K562 (cell line): ENCODE measurements around the gene EIF4E1B.

Experiments used
- ATF2 ChIP-seq: sonication (generic); formaldehyde crosslinking; IDR thresholded peaks from 2 replicates; pipeline ENCODE4 v1.8.1; 2022; ENCODE audit warnings: missing genetic modification reagents
- CC2D1A ChIP-seq: fragments of 450-650 bp; IDR thresholded peaks from 2 replicates; pipeline ENCODE4 v1.6.1; 2017; ENCODE audit warnings: mild to moderate bottlenecking
- CHD4 ChIP-seq: fragments of 200-600 bp; sonication (generic); IDR thresholded peaks from 3 replicates; pipeline ENCODE4 v1.6.1; 2012; ENCODE audit warnings: low read depth, mild to moderate bottlenecking, mixed read lengths, low read length, inconsistent platforms; ENCODE audit not compliant: insufficient read depth, insufficient replicate concordance, poor library complexity, severe bottlenecking
- CTCF ChIP-seq, 3 experiments: IDR thresholded peaks in 2 of 3; conservative IDR thresholded peaks in 1 of 3; 2 replicates each; pipeline ENCODE4 v1.5.1; 2011 to 2012; ENCODE audit warnings: low read length in 3 of 3, mild to moderate bottlenecking in 3 of 3, control low read depth in 2 of 3, improper control_type of control experiment in 1 of 3, inconsistent platforms in 1 of 3, low read depth in 1 of 3, mixed read lengths in 1 of 3, moderate library complexity in 1 of 3; ENCODE audit not compliant: insufficient read depth in 2 of 3
- EP300 ChIP-seq: IDR thresholded peaks from 2 replicates; pipeline ENCODE4 v1.6.1; 2012; ENCODE audit warnings: low read length, improper control_type of control experiment
- EZH2 ChIP-seq: IDR thresholded peaks from 2 replicates; pipeline ENCODE4 v1.6.1; 2012; ENCODE audit warnings: low read depth, mild to moderate bottlenecking, inconsistent platforms, low read length, borderline replicate concordance
- KLF6 ChIP-seq: fragments of 250-450 bp; sonication (Bioruptor Pico); IDR thresholded peaks from 2 replicates; pipeline ENCODE4 v1.4.0; 2020; ENCODE audit warnings: mild to moderate bottlenecking, moderate library complexity, borderline replicate concordance
- NR1H2 ChIP-seq: sonication (generic); formaldehyde crosslinking; IDR thresholded peaks from 2 replicates; pipeline ENCODE4 v1.4.0; 2020; ENCODE audit warnings: mild to moderate bottlenecking, missing genetic modification reagents
- POLR2A ChIP-seq: fragments of 450-650 bp; conservative IDR thresholded peaks from 2 replicates; pipeline ENCODE4 v1.6.1; 2016
- UBTF ChIP-seq, 2 experiments: IDR thresholded peaks; 2 replicates each; pipeline ENCODE4 v1.6.1; 2012; ENCODE audit warnings: improper control_type of control experiment in 2 of 2, low read depth in 2 of 2, low read length in 2 of 2, borderline replicate concordance in 1 of 2
- ZBTB7A ChIP-seq: IDR thresholded peaks from 2 replicates; pipeline ENCODE4 v1.6.1; 2011; ENCODE audit warnings: low read depth, mild to moderate bottlenecking, low read length, moderate library complexity, borderline replicate concordance; ENCODE audit not compliant: control insufficient read depth
- ZKSCAN8 ChIP-seq: fragments of 200-800 bp; sonication (Bioruptor generic); IDR thresholded peaks from 2 replicates; pipeline ENCODE4 v1.6.1; 2016; ENCODE audit warnings: missing genetic modification characterization, missing compliant biosample characterization
- ZNF121 ChIP-seq: sonication (generic); formaldehyde crosslinking; conservative IDR thresholded peaks from 2 replicates; pipeline ENCODE4 v1.8.0; 2022; ENCODE audit warnings: missing genetic modification reagents
- TF ChIP-seq, protein P1 (sequence below): fragments of 450-650 bp; IDR thresholded peaks from 2 replicates; pipeline ENCODE4 v1.7.1; 2018; ENCODE audit warnings: mild to moderate bottlenecking, low read depth; ENCODE audit not compliant: partially characterized antibody

GRCh38 chr5:176614805-176615478 lies 15.5 kb upstream of the EIF4E1B start:
- TF ChIP-seq ZKSCAN8 (CRISPR knock-in tag) (no peak), CHD4 (no peak), KLF6 (CRISPR knock-in tag) (no peak), UBTF (IDR thresholded peaks at IDR 0.05; ENCODE audit: borderline replicate concordance in 1 of 2, low read depth in 2 of 2, low read length in 2 of 2) (no peak), EZH2 (no peak), CTCF (IDR thresholded peaks at IDR 0.05 in 2 of 3, conservative IDR thresholded peaks at IDR 0.05 in 1 of 3; ENCODE audit: insufficient read depth in 2 of 3, low read depth in 1 of 3, low read length in 3 of 3) (no peak), ZBTB7A (no peak), ZNF121 (CRISPR knock-in tag) (no peak), ATF2 (CRISPR knock-in tag) (no peak), NR1H2 (no peak), CC2D1A (no peak), EP300 (no peak), POLR2A (no peak)
- TF ChIP-seq, protein P1, sequence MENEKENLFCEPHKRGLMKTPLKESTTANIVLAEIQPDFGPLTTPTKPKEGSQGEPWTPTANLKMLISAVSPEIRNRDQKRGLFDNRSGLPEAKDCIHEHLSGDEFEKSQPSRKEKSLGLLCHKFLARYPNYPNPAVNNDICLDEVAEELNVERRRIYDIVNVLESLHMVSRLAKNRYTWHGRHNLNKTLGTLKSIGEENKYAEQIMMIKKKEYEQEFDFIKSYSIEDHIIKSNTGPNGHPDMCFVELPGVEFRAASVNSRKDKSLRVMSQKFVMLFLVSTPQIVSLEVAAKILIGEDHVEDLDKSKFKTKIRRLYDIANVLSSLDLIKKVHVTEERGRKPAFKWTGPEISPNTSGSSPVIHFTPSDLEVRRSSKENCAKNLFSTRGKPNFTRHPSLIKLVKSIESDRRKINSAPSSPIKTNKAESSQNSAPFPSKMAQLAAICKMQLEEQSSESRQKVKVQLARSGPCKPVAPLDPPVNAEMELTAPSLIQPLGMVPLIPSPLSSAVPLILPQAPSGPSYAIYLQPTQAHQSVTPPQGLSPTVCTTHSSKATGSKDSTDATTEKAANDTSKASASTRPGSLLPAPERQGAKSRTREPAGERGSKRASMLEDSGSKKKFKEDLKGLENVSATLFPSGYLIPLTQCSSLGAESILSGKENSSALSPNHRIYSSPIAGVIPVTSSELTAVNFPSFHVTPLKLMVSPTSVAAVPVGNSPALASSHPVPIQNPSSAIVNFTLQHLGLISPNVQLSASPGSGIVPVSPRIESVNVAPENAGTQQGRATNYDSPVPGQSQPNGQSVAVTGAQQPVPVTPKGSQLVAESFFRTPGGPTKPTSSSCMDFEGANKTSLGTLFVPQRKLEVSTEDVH: no peak
